Esophagus squamous epithelium (tissue), 5 donors: ENCODE results near the gene RAB44. TPM values are rescaled to one million over a fixed set of nuclear protein-coding genes. Genes with fewer than 3 reads are reported as not detected.
A peak's percentile ranks its signal among the peaks of the same experiment; 100 is the strongest.

Experiments used
- DNase-seq: peaks from one replicate; lab custom pipeline; 2025; lab: John Stamatoyannopoulos, UW
- H3K27ac ChIP-seq, 4 donors: fragments of 200-600 bp; sonication (generic); one replicate each; pipeline ENCODE4 v1.5.1; 2016 to 2019; ENCODE audit warnings: mild to moderate bottlenecking in 1 of 4
- H3K27me3 ChIP-seq, 4 donors: fragments of 200-600 bp; sonication (generic); 1 replicate in 3 of 4; 2 replicates in 1 of 4; pipeline versions ENCODE4 v1.5.1 to v1.6.0; 2017 to 2021; ENCODE audit warnings: antibody characterized with exemption in 1 of 4
- H3K36me3 ChIP-seq, 3 donors: fragments of 200-600 bp; sonication (generic); one replicate each; pipeline ENCODE4 v1.5.1; 2016 to 2019
- H3K4me1 ChIP-seq, 3 donors: fragments of 200-600 bp; sonication (generic); one replicate each; pipeline ENCODE4 v1.5.1; 2017 to 2019
- H3K4me3 ChIP-seq, 4 donors: fragments of 200-600 bp; sonication (generic); 1 replicate in 3 of 4; 2 replicates in 1 of 4; pipeline ENCODE4 v1.5.1; 2016 to 2019; ENCODE audit warnings: mild to moderate bottlenecking in 2 of 4, moderate library complexity in 1 of 4
- H3K9me3 ChIP-seq, 3 donors: fragments of 200-600 bp; sonication (generic); one replicate each; pipeline ENCODE4 v1.5.1; 2016 to 2019
- CTCF ChIP-seq, 6 experiments: fragments of 450-650 bp in 4 of 6; fragments of 200-600 bp in 2 of 6; sonication (generic) in 2 of 6; IDR thresholded peaks; one replicate each; pipeline ENCODE4 v1.5.1; 2016 to 2019; ENCODE audit warnings: antibody characterized with exemption in 6 of 6, mild to moderate bottlenecking in 4 of 6, moderate library complexity in 4 of 6
- POLR2A ChIP-seq, 4 donors: fragments of 450-650 bp; IDR thresholded peaks; one replicate each; pipeline ENCODE4 v1.6.1; 2017; ENCODE audit warnings: antibody characterized with exemption in 4 of 4, mild to moderate bottlenecking in 4 of 4, moderate library complexity in 3 of 4
- WGBS, 2 donors: methylation state at CpG; one replicate each; pipeline ENCODE4 v1.1.5; 2018; 5-methylcytosine and 5-hydroxymethylcytosine counted together
- intact Hi-C: fragments of 100-400 bp; cut with DNase I; formaldehyde crosslinking; loops from one replicate; pipeline ENCODE4 v1.15.0; 2022
- total RNA-seq, 4 donors: library from RNA; depleted of rRNA; stranded (reverse); fragments of >200 nt; gene quantifications; one replicate each; pipeline ENCODE4 v1.1.0, GENCODE V29; 2016
- donor health status: DM: yes; HTN: yes; CAD: no.

Gene RAB44
- total RNA-seq, 4 donors from 2014 or later: 0.11 to 0.76 (median 0.18) TPM; not detected in 1

GRCh38 chr6:36757206-36757605 is 59.6 kb downstream of the RAB44 start:
- H3K9me3 ChIP-seq: no peaks in the 10 kb centered on the region
- intact Hi-C loops: loop anchor here (10.0 kb wide), 1 partner anchor 142 kb away; no protein-coding TSS in a partner anchor
- H3K4me1 ChIP-seq: peaks cover 42 to 70% (median 53%) of the 10 kb centered on the region in 3 donors
- H3K36me3 ChIP-seq: no peaks in the 10 kb centered on the region
- no peaks in the 10 kb centered on the region for H3K27me3 ChIP-seq
- TF ChIP-seq POLR2A (IDR thresholded peaks at IDR 0.05): no peak
- no peak for TF ChIP-seq CTCF (IDR thresholded peaks at IDR 0.05)
- peak overlapping the region in 1 of 4 donors; percentile 40 for H3K4me3 ChIP-seq
- peak overlapping the region; percentile 71 to 91 (median 82) for H3K27ac ChIP-seq
- no peak for DNase-seq
- 41 to 51% methylated on average over 4 of the region's 4 CpGs for WGBS, 2 donors

GRCh38 chr6:36757943-36758508 is 60.4 kb downstream of the RAB44 start:
- Histone ChIP-seq H3K9me3 (no peaks in the 10 kb centered on the region), H3K4me1 (peaks cover 34 to 62% (median 44%) of the 10 kb centered on the region in 3 donors), H3K36me3 (no peaks in the 10 kb centered on the region), H3K4me3 (no peak overlapping the region), H3K27me3 (no peaks in the 10 kb centered on the region), H3K27ac (peak overlapping the region in 3 of 4 donors; percentile 26 to 91 (median 87))
- no peak for DNase-seq
- WGBS, 2 donors: 73 to 98% methylated on average over 6 of the region's 6 CpGs
- no peak for TF ChIP-seq POLR2A (IDR thresholded peaks at IDR 0.05)
- no peak for TF ChIP-seq CTCF (IDR thresholded peaks at IDR 0.05)
- intact Hi-C loops: loop anchor here (10.0 kb wide), 1 partner anchor 143 kb away; no protein-coding TSS in a partner anchor

DNA sequence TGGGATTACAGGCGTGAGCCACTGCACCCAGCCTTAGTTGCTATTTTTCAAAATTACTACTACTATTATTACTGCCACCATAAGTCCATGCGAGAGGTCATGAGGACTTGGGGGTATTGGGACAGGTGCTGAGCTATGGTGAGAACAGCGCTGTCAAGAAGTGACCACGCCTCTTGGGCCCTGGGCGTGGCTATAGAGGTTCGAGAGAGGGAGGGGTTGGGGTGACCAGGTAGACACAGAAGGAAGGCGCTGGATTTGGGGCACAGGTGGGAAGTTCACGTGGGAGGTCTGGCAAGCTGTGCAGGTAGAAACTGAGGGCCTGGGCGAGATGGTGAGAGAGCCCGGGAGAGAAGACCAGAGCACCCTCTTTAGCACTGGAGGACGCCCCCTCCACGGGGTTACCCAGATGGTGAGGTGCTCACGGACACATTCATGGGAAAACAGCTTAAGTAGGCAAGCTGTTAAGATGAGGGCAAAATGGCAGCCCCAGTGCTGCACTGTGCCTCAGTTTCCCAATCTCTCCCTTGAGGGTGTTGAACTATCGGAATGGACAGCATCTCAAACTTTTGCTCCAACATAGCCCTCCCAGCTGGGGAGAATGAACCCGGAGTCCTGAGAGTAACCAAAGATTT is 61.0 kb downstream of the RAB44 start:
- TF ChIP-seq CTCF (IDR thresholded peaks at IDR 0.05): no peak
- no peak for TF ChIP-seq POLR2A (IDR thresholded peaks at IDR 0.05)
- peak overlapping the region in 3 of 4 donors; percentile 6 to 91 (median 33) for H3K27ac ChIP-seq
- H3K4me1 ChIP-seq: peaks cover 28 to 56% (median 38%) of the 10 kb centered on the region in 3 donors
- WGBS, 2 donors: 58 to 63% methylated on average over 14 to 15 of the region's 15 CpGs
- H3K27me3 ChIP-seq: no peaks in the 10 kb centered on the region
- H3K4me3 ChIP-seq: no peak overlapping the region
- H3K9me3 ChIP-seq: no peaks in the 10 kb centered on the region
- no peak for DNase-seq
- H3K36me3 ChIP-seq: no peaks in the 10 kb centered on the region
- intact Hi-C loops: loop anchor here (10.0 kb wide), 1 partner anchor 144 kb away; no protein-coding TSS in a partner anchor

DNA sequence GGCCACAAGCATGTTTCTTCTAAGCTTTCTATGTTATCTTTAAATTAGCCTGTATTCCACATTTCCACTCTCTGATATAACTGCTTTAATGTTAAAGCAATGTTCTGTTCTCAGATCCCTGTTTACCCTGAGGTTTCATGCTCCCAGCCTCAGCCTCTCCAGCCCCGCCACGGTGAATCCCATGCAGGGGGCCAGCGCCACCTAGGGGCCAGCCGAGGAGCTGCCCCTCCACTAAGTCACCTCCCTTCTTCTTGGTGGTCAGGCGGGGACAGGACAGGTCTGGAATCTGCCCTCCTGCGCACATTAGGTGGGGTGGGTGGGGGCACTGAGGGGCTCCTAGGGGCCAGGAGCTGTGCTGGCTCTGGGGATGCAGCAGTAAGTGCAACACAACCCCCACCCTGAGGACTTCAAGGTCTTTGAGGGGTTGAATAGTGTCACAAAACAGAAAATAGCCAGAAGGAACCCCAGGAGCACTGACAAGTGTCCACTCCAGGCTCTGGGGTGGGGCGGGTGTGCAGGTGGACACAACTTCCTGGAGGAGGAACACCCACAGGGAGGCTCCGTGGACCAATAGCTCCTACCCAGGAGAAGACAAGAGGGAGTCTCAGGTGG is 61.6 kb downstream of the RAB44 start:
- DNase-seq: no peak
- peaks cover 25 to 50% (median 35%) of the 10 kb centered on the region in 3 donors for H3K4me1 ChIP-seq
- H3K4me3 ChIP-seq: no peak overlapping the region
- H3K27ac ChIP-seq: peak overlapping the region in 3 of 4 donors; percentile 6 to 91 (median 33)
- H3K36me3 ChIP-seq: no peaks in the 10 kb centered on the region
- TF ChIP-seq POLR2A (IDR thresholded peaks at IDR 0.05) (no peak), CTCF (IDR thresholded peaks at IDR 0.05) (peak; percentile 95 to 99 (median 98))
- no peaks in the 10 kb centered on the region for H3K9me3 ChIP-seq
- WGBS, 2 donors: 6 to 15% methylated on average over 4 to 8 of the region's 8 CpGs
- H3K27me3 ChIP-seq: no peaks in the 10 kb centered on the region
- intact Hi-C loops: loop anchor here (10.0 kb wide), 1 partner anchor 144 kb away; no protein-coding TSS in a partner anchor
